Left kidney (tissue), 2 donors: ENCODE data around the gene CDYL. TPM values are rescaled to one million over a fixed set of nuclear protein-coding genes. Genes with fewer than 3 reads are reported as not detected.
"Not testable (repeated sequence)": the region's sequence is repeated elsewhere in the genome, so short reads cannot be mapped to it uniquely, and the experiment has no call there.

Experiments used
- DNase-seq: peaks from one replicate; pipeline ENCODE4 v3.0.0-alpha.2; 2013
- polyA plus RNA-seq: library from polyadenylated mRNA; unstranded; fragments of 120-200 nt; gene quantifications from one replicate; pipeline ENCODE4 v1.2.1, GENCODE V29; 2013; ENCODE audit not compliant: insufficient read length

Gene CDYL
- polyA plus RNA-seq, 1 donor: 27.7 TPM

DNA sequence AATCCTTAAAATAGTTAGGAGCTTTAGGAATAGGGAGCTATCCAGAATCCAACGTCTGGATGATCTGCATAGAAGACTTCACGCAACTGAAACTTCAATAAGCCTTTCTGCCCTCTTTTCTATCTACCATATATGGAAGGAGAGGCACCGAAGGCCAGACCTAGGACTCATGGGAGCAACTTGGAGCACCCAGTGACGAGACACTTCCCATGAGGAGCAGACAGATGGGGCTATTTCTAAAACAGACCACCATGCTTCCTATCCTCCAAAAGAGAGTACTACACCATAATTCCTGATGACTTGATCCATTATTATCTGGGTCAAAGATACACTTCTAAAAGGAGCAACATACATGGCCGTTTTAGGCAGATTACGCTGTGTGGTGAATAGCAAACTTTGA is 221.7 kb downstream of the CDYL start:
- DNase-seq: no peak

- DNase-seq: no peak
Observed at GRCh38 chr6:4999586-4999985, 223.4 kb downstream of the CDYL start.

DNA sequence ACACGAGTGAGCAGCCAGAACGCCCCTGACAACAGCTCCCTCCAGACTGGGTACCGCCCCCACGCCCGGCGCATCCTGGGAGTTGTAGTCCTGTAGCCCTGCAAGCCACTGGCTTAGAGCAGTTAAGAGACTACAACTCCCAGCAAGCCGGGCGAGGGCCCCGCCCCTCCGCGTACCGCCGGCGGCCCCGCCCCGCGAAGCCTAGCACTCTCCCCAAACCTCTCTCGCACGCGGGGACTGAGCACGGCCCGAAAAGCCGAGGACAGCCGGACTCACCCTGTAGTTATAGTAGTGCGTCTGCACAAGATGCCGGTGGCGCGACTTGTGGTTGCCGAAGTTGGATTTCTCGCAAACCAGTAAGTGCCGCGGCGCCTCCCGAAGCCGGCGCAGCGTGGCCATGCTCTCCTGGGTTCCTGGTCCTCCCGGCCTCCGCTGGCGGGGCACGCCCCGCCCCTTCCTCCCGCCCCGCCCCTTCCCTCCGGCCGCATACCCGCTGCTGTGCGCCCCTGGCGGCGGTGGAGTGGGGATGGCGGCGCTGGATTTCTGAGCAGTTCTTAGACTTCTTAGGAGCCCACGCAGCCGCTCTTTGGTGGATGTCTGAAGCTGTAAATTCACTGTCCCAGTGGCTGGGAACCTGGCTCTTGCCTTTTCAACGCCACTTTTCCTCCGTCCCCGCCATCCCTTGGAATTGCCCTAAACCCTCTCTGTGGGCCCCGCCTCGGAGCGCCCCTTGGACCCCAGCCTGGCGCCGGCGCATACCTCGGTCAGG is 227.6 kb downstream of the CDYL start, which contains the start of gene RPP40:
Gene RPP40, minus strand, starts transcription at position 434 of the 769 bp plus-strand sequence. Its CDS starts 35 bp downstream, at position 399.
- peak; percentile 95 for DNase-seq

DNA sequence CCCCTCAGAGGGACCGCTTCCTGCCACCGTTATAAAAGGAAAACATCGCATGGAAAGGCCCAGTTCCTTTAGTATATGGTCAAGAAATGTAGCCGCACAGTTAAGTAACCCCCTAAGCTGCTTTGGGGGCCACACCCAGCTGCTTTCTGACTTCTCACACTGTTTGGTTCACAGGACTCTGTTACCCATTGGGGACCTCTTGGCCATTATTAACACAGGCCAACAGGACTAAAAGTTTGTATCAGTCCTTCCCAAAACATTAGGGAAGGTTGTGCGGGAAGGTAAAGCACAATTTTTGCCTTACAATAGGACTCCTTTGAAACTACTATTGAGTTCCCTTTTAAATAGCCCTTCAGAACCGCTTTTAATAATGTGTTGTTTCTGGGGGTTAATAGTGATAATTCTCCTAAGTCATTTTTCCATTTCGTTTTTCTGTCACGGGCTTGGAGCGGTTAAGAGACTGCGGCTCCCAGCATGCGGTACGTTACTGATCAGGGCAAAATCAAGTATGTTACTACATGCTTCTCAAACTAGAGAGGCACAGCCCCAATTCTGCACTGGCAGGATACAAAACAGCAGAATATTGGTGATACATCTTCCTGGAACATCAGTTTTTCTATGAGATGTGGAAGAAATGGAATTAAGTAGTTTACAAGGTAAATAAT is 228.3 kb downstream of the CDYL start:
- DNase-seq: no peak

DNA sequence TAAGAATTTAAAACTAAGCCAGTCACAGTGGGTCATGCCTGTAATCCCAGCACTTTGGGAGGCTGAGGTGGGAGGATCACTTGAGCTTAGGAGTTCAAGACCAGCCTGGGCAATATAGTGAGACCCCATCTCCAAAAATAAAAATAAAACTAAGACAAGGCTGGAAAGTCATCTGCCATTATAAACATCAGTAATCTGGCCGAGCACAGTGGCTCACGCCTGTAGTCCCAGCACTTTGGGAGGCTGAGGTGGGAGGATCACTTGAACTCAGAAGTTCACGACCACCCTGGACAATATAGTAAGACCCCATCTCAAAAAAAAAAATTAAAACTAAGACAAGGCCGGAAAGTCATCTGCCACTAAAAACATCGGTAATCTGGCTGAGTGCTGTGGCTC is 228.8 kb downstream of the CDYL start:
- DNase-seq: not testable (repeated sequence)

Other genes starting within 250 kb of the CDYL start
- gene RPP40, start 227.6 kb downstream of the CDYL start, polyA plus RNA-seq: 12.6 TPM